Lower lobe of right lung (tissue), 2 donors: Measurements from ENCODE around the gene ZNF408. TPM values are rescaled to one million over a fixed set of nuclear protein-coding genes. Genes with fewer than 3 reads are reported as not detected.

Source experiments
- ATAC-seq, 2 donors: fragments of 200-7000 bp; cut with Tn5 transposase; one replicate each; pipeline ENCODE4 v1.9.1; 2020 to 2022; ENCODE audit warnings: mild to moderate bottlenecking in 2 of 2, moderate library complexity in 2 of 2
- DNase-seq: peaks from one replicate; pipeline ENCODE4 v3.0.0-alpha.2; 2020
- H3K27ac ChIP-seq: fragments of 200-600 bp; one replicate; pipeline ENCODE4 v1.8.0; 2022
- H3K27me3 ChIP-seq: fragments of 200-600 bp; one replicate; pipeline ENCODE4 v1.8.0; 2022; ENCODE audit warnings: low read depth
- H3K36me3 ChIP-seq: fragments of 200-600 bp; one replicate; pipeline ENCODE4 v1.8.0; 2022; ENCODE audit warnings: mild to moderate bottlenecking
- H3K4me1 ChIP-seq: fragments of 200-600 bp; one replicate; pipeline ENCODE4 v1.8.0; 2022
- H3K4me3 ChIP-seq: fragments of 200-600 bp; one replicate; pipeline ENCODE4 v1.8.0; 2022; ENCODE audit warnings: mild to moderate bottlenecking
- H3K9me3 ChIP-seq: fragments of 200-600 bp; one replicate; pipeline ENCODE4 v1.8.0; 2022
- intact Hi-C: fragments of 100-400 bp; cut with DNase I; formaldehyde crosslinking; loops from one replicate; pipeline ENCODE4 v1.11.0; 2022
- total RNA-seq: library from RNA; stranded (reverse); fragmentation: NEBNext Ultra II Directional; extraction: Animal tissue kit (Norgen Biotek cat#: 25700); gene quantifications from one replicate; pipeline ENCODE4 v1.2.1, GENCODE V29; 2021
- TF ChIP-seq, protein P1 (sequence below): fragments of 200-600 bp; IDR thresholded peaks from one replicate; pipeline ENCODE4 v1.8.0; 2022; ENCODE audit warnings: antibody characterized with exemption, mild to moderate bottlenecking
- donor health status: DM: no; HTN: yes; CAD: no; lungs with severe emphysema.

The ZNF408 gene
- total RNA-seq, 1 donor from 2014 or later, result 8.6 TPM

DNA sequence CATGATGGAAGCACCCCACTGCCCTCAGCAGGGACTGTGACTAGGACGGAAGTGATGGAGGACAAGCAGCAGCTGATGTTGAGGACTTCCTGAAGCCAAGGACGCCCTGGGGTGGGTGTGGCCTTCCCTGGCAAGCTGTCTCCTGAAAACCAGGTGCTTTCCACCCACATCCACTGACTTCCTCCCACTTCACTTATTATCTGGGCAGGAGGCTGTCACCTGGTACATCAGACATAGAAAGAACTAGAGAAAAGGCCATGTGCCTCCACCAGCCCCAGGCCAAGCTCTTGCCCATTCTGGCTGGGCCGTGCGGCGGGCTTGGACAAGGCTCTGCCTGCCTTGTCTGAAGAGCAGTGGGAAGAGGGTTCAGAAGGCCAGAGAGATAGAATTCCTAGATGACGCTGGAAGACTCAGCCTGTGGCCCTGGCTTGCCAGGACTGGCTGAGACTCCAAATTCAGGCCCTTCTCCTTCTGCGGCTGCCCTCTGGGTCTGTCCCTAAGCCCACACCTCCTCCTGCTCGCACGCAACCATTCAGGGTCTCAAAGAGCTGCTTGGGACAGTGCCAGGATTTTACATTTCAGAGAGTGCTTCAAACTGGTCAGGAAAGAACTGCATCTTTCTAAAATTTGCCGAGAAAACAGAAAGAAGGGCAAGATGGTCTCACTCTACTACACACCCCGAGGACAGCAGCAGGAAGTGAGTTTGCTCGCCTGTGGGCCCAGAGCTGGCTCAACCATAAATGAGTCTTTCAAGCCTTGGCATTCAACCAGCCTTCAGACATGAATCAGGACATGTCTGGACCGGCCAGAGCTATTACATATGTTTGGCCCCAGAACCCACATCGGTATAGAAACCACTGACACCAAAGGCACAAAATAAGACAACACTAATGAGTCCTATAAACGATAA lies 13.7 kb upstream of the ZNF408 start:
- Histone ChIP-seq H3K4me1 (peaks cover 14% of the 10 kb centered on the region), H3K27me3 (no peaks in the 10 kb centered on the region), H3K9me3 (no peaks in the 10 kb centered on the region), H3K36me3 (peaks cover 86% of the 10 kb centered on the region), H3K27ac (peak overlapping the region; percentile 66), H3K4me3 (no peak overlapping the region)
- TF ChIP-seq, protein P1, sequence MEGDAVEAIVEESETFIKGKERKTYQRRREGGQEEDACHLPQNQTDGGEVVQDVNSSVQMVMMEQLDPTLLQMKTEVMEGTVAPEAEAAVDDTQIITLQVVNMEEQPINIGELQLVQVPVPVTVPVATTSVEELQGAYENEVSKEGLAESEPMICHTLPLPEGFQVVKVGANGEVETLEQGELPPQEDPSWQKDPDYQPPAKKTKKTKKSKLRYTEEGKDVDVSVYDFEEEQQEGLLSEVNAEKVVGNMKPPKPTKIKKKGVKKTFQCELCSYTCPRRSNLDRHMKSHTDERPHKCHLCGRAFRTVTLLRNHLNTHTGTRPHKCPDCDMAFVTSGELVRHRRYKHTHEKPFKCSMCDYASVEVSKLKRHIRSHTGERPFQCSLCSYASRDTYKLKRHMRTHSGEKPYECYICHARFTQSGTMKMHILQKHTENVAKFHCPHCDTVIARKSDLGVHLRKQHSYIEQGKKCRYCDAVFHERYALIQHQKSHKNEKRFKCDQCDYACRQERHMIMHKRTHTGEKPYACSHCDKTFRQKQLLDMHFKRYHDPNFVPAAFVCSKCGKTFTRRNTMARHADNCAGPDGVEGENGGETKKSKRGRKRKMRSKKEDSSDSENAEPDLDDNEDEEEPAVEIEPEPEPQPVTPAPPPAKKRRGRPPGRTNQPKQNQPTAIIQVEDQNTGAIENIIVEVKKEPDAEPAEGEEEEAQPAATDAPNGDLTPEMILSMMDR, result no peak
- ATAC-seq (peak; percentile 40 to 58), DNase-seq (peak; percentile 38)
- intact Hi-C loops, result no loop called here

DNA sequence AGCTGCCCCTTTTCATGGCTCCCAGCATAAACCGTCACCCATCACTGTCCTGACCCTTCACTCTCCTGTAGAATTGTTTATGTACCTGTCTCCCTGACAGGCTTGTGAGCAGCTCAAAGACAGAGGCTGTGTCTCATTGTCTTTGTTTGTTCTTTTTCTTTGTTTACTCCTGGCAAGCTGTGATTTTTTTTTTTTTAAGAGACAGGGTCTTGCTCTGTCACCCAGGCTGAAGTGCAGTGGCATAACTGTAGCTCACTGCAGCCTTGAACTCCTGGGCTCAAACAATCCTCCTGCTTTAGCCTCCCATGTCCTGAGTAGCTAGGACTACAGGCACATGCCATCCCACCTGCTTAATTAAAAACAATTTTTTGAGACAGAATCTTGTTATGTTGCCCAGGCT lies 10.1 kb upstream of the ZNF408 start:
- intact Hi-C loops, result no loop called here

DNA sequence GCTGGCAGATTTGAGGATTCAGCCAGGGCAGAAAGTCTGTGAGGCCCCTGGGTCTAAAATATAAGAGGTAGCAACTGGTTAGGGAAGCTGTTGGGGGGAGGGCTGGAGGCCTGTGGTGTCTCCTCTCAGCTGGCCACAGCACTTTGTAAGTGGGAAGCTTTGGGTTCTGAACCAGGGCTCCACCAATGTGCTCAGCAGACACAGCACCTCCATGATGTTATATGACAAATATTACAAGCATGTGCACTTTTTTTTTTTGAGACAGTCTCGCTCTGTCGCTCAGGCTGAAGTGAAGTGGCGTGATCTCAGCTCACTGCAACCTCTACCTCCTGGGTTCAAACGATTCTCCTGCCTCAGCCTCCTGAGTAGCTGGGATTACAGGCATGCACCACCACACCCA lies 8.4 kb upstream of the ZNF408 start:
- peaks cover 89% of the 10 kb centered on the region for H3K36me3 ChIP-seq
- intact Hi-C loops, result no loop called here
- no peaks in the 10 kb centered on the region for H3K9me3 ChIP-seq
- H3K4me3 ChIP-seq, result no peak overlapping the region
- ATAC-seq (no peak), DNase-seq (no peak)
- no peak overlapping the region for H3K27ac ChIP-seq
- TF ChIP-seq, protein P1, result no peak
- H3K4me1 ChIP-seq, result peaks cover 23% of the 10 kb centered on the region
- H3K27me3 ChIP-seq, result no peaks in the 10 kb centered on the region

More for the DNA sequence above, 10.1 kb upstream of the ZNF408 start:
- peaks cover 91% of the 10 kb centered on the region for H3K36me3 ChIP-seq
- no peak overlapping the region for H3K27ac ChIP-seq
- H3K9me3 ChIP-seq, result no peaks in the 10 kb centered on the region
- H3K27me3 ChIP-seq, result no peaks in the 10 kb centered on the region
- ATAC-seq (no peak), DNase-seq (no peak)
- peaks cover 14% of the 10 kb centered on the region for H3K4me1 ChIP-seq
- no peak overlapping the region for H3K4me3 ChIP-seq
- TF ChIP-seq, protein P1, result no peak

DNA sequence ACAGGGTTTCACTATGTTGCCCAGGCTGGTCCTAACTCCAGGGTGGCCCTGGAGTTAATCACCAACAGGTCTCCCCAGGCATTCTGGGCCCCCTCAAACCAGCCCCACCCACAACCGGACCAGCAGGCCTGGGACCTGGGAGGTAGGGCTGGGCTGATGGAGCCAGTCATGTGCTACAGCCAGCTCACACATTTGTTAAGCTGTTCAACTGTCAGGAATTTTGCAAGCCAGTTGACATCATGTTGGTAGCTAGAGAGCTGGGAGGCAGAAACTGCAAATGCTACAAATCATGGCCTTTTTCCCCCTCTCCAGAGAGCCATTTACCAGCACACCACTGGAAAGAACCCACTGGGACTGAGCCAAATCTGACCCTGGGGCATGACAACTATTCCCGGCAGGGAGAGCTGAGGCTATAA lies 7.2 kb upstream of the ZNF408 start:
- peaks cover 78% of the 10 kb centered on the region for H3K36me3 ChIP-seq
- peaks cover 28% of the 10 kb centered on the region for H3K4me1 ChIP-seq
- TF ChIP-seq, protein P1, result no peak
- intact Hi-C loops, result no loop called here
- no peak for ATAC-seq
- no peaks in the 10 kb centered on the region for H3K27me3 ChIP-seq
- no peak for DNase-seq
- no peak overlapping the region for H3K4me3 ChIP-seq
- no peak overlapping the region for H3K27ac ChIP-seq
- H3K9me3 ChIP-seq, result no peaks in the 10 kb centered on the region

DNA sequence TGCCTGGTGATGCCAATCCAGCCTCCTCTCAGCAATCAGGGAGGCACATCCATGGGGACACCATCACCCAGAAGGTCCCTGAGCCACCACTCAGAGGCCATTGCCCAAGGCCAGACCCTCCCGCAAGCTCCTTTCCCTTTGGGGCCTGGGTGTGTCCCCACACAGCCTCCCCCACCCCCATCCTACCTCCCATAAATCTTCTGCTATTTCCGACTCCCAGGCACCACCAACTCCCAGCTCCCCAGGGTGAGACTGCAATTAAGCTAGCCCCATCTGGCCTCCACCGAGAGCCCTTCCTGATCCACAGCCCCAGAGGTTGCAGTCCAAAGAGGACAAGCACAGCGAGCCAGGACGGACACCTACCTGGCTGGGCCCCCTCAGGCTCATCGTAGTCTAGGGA lies 6.8 kb upstream of the ZNF408 start:
- H3K27ac ChIP-seq, result no peak overlapping the region
- no peak overlapping the region for H3K4me3 ChIP-seq
- no peak for DNase-seq
- intact Hi-C loops, result no loop called here
- H3K4me1 ChIP-seq, result peaks cover 33% of the 10 kb centered on the region
- H3K36me3 ChIP-seq, result peaks cover 73% of the 10 kb centered on the region
- no peaks in the 10 kb centered on the region for H3K27me3 ChIP-seq
- H3K9me3 ChIP-seq, result no peaks in the 10 kb centered on the region
- TF ChIP-seq, protein P1, result no peak
- peak in 1 of 2 donors; percentile 18 for ATAC-seq
